ENCODE data around the gene ACOT6.
A peak's percentile ranks its signal among the peaks of the same experiment; 100 is the strongest.

The ACOT6 gene

GRCh38 chr14:73594491-73594890 is 17.8 kb upstream of the ACOT6 start:
- Histone ChIP-seq H3K27me3 (replicated peaks; ENCODE audit: control insufficient read depth, insufficient read depth, low read length, poor library complexity, severe bottlenecking) (no peaks in the 10 kb centered on the region), H3K4me3 (ENCODE audit: insufficient read depth, low read depth, low read length, poor library complexity, severe bottlenecking) (no peak overlapping the region), H3K27ac (ENCODE audit: insufficient read depth, low read length, poor library complexity, severe bottlenecking) (no peak overlapping the region), H3K4me1 (ENCODE audit: control insufficient read depth, insufficient read depth, low read length, poor library complexity, severe bottlenecking) (no peaks in the 10 kb centered on the region), H3K9me3 (ENCODE audit: control insufficient read depth, low read length) (no peaks in the 10 kb centered on the region), H3K36me3 (ENCODE audit: control insufficient read depth, insufficient read depth, low read length) (no peaks in the 10 kb centered on the region)
- DNase-seq, result no peak

GRCh38 chr14:73599499-73599898 is 12.8 kb upstream of the ACOT6 start:
- H3K36me3 ChIP-seq (ENCODE audit: control insufficient read depth, insufficient read depth, low read length), result no peaks in the 10 kb centered on the region
- H3K4me3 ChIP-seq (ENCODE audit: insufficient read depth, low read depth, low read length, poor library complexity, severe bottlenecking), result no peak overlapping the region
- H3K4me1 ChIP-seq (ENCODE audit: control insufficient read depth, insufficient read depth, low read length, poor library complexity, severe bottlenecking), result no peaks in the 10 kb centered on the region
- no peaks in the 10 kb centered on the region for H3K27me3 ChIP-seq (replicated peaks; ENCODE audit: control insufficient read depth, insufficient read depth, low read length, poor library complexity, severe bottlenecking)
- H3K27ac ChIP-seq (ENCODE audit: insufficient read depth, low read length, poor library complexity, severe bottlenecking), result no peak overlapping the region
- no peaks in the 10 kb centered on the region for H3K9me3 ChIP-seq (ENCODE audit: control insufficient read depth, low read length)
- DNase-seq, result no peak

GRCh38 chr14:73602994-73603393 is 9.3 kb upstream of the ACOT6 start:
- H3K4me3 ChIP-seq (ENCODE audit: insufficient read depth, low read depth, low read length, poor library complexity, severe bottlenecking), result no peak overlapping the region
- no peak for DNase-seq
- no peaks in the 10 kb centered on the region for H3K9me3 ChIP-seq (ENCODE audit: control insufficient read depth, low read length)
- H3K27me3 ChIP-seq (replicated peaks; ENCODE audit: control insufficient read depth, insufficient read depth, low read length, poor library complexity, severe bottlenecking), result no peaks in the 10 kb centered on the region
- H3K36me3 ChIP-seq (ENCODE audit: control insufficient read depth, insufficient read depth, low read length), result no peaks in the 10 kb centered on the region
- H3K4me1 ChIP-seq (ENCODE audit: control insufficient read depth, insufficient read depth, low read length, poor library complexity, severe bottlenecking), result no peaks in the 10 kb centered on the region
- no peak overlapping the region for H3K27ac ChIP-seq (ENCODE audit: insufficient read depth, low read length, poor library complexity, severe bottlenecking)

- Histone ChIP-seq H3K27ac (ENCODE audit: insufficient read depth, low read length, poor library complexity, severe bottlenecking) (no peak overlapping the region), H3K9me3 (ENCODE audit: control insufficient read depth, low read length) (no peaks in the 10 kb centered on the region), H3K27me3 (replicated peaks; ENCODE audit: control insufficient read depth, insufficient read depth, low read length, poor library complexity, severe bottlenecking) (no peaks in the 10 kb centered on the region), H3K36me3 (ENCODE audit: control insufficient read depth, insufficient read depth, low read length) (no peaks in the 10 kb centered on the region), H3K4me3 (ENCODE audit: insufficient read depth, low read depth, low read length, poor library complexity, severe bottlenecking) (no peak overlapping the region), H3K4me1 (ENCODE audit: control insufficient read depth, insufficient read depth, low read length, poor library complexity, severe bottlenecking) (no peaks in the 10 kb centered on the region)
- no peak for DNase-seq
Measured at GRCh38 chr14:73606271-73606670, 6.0 kb upstream of the ACOT6 start.

- no peak for DNase-seq
- Histone ChIP-seq H3K27ac (ENCODE audit: insufficient read depth, low read length, poor library complexity, severe bottlenecking) (no peak overlapping the region), H3K27me3 (replicated peaks; ENCODE audit: control insufficient read depth, insufficient read depth, low read length, poor library complexity, severe bottlenecking) (no peaks in the 10 kb centered on the region), H3K36me3 (ENCODE audit: control insufficient read depth, insufficient read depth, low read length) (no peaks in the 10 kb centered on the region), H3K9me3 (ENCODE audit: control insufficient read depth, low read length) (no peaks in the 10 kb centered on the region), H3K4me3 (ENCODE audit: insufficient read depth, low read depth, low read length, poor library complexity, severe bottlenecking) (no peak overlapping the region), H3K4me1 (ENCODE audit: control insufficient read depth, insufficient read depth, low read length, poor library complexity, severe bottlenecking) (peaks cover 2% of the 10 kb centered on the region)
Measured at GRCh38 chr14:73607241-73607640, 5.1 kb upstream of the ACOT6 start.

GRCh38 chr14:73610687-73611086 is 1.6 kb upstream of the ACOT6 start:
- Histone ChIP-seq H3K36me3 (ENCODE audit: control insufficient read depth, insufficient read depth, low read length) (no peaks in the 10 kb centered on the region), H3K27ac (ENCODE audit: insufficient read depth, low read length, poor library complexity, severe bottlenecking) (no peak overlapping the region), H3K9me3 (ENCODE audit: control insufficient read depth, low read length) (no peaks in the 10 kb centered on the region), H3K4me3 (ENCODE audit: insufficient read depth, low read depth, low read length, poor library complexity, severe bottlenecking) (no peak overlapping the region), H3K27me3 (replicated peaks; ENCODE audit: control insufficient read depth, insufficient read depth, low read length, poor library complexity, severe bottlenecking) (no peaks in the 10 kb centered on the region), H3K4me1 (ENCODE audit: control insufficient read depth, insufficient read depth, low read length, poor library complexity, severe bottlenecking) (peaks cover 3% of the 10 kb centered on the region)
- no peak for DNase-seq

GRCh38 chr14:73613046-73613383 is 698 bp downstream of the ACOT6 start:
- H3K4me1 ChIP-seq (ENCODE audit: control insufficient read depth, insufficient read depth, low read length, poor library complexity, severe bottlenecking), result peaks cover 3% of the 10 kb centered on the region
- no peak for DNase-seq
- peak overlapping the region; percentile 76 for H3K4me3 ChIP-seq (ENCODE audit: insufficient read depth, low read depth, low read length, poor library complexity, severe bottlenecking)
- no peaks in the 10 kb centered on the region for H3K27me3 ChIP-seq (replicated peaks; ENCODE audit: control insufficient read depth, insufficient read depth, low read length, poor library complexity, severe bottlenecking)
- peak overlapping the region; percentile 63 for H3K27ac ChIP-seq (ENCODE audit: insufficient read depth, low read length, poor library complexity, severe bottlenecking)
- no peaks in the 10 kb centered on the region for H3K9me3 ChIP-seq (ENCODE audit: control insufficient read depth, low read length)
- no peaks in the 10 kb centered on the region for H3K36me3 ChIP-seq (ENCODE audit: control insufficient read depth, insufficient read depth, low read length)

GRCh38 chr14:73613419-73613963 is 1.2 kb downstream of the ACOT6 start:
- DNase-seq, result no peak
- H3K4me3 ChIP-seq (ENCODE audit: insufficient read depth, low read depth, low read length, poor library complexity, severe bottlenecking), result no peak overlapping the region
- H3K27me3 ChIP-seq (replicated peaks; ENCODE audit: control insufficient read depth, insufficient read depth, low read length, poor library complexity, severe bottlenecking), result no peaks in the 10 kb centered on the region
- H3K36me3 ChIP-seq (ENCODE audit: control insufficient read depth, insufficient read depth, low read length), result no peaks in the 10 kb centered on the region
- peaks cover 3% of the 10 kb centered on the region for H3K4me1 ChIP-seq (ENCODE audit: control insufficient read depth, insufficient read depth, low read length, poor library complexity, severe bottlenecking)
- H3K27ac ChIP-seq (ENCODE audit: insufficient read depth, low read length, poor library complexity, severe bottlenecking), result no peak overlapping the region
- no peaks in the 10 kb centered on the region for H3K9me3 ChIP-seq (ENCODE audit: control insufficient read depth, low read length)

GRCh38 chr14:73616831-73617230 is 4.5 kb downstream of the ACOT6 start:
- Histone ChIP-seq H3K36me3 (ENCODE audit: control insufficient read depth, insufficient read depth, low read length) (no peaks in the 10 kb centered on the region), H3K27ac (ENCODE audit: insufficient read depth, low read length, poor library complexity, severe bottlenecking) (no peak overlapping the region), H3K27me3 (replicated peaks; ENCODE audit: control insufficient read depth, insufficient read depth, low read length, poor library complexity, severe bottlenecking) (no peaks in the 10 kb centered on the region), H3K4me3 (ENCODE audit: insufficient read depth, low read depth, low read length, poor library complexity, severe bottlenecking) (no peak overlapping the region), H3K4me1 (ENCODE audit: control insufficient read depth, insufficient read depth, low read length, poor library complexity, severe bottlenecking) (peaks cover 3% of the 10 kb centered on the region), H3K9me3 (ENCODE audit: control insufficient read depth, low read length) (no peaks in the 10 kb centered on the region)
- no peak for DNase-seq

- H3K9me3 ChIP-seq (ENCODE audit: control insufficient read depth, low read length), result no peaks in the 10 kb centered on the region
- H3K27ac ChIP-seq (ENCODE audit: insufficient read depth, low read length, poor library complexity, severe bottlenecking), result no peak overlapping the region
- H3K4me1 ChIP-seq (ENCODE audit: control insufficient read depth, insufficient read depth, low read length, poor library complexity, severe bottlenecking), result no peaks in the 10 kb centered on the region
- no peaks in the 10 kb centered on the region for H3K27me3 ChIP-seq (replicated peaks; ENCODE audit: control insufficient read depth, insufficient read depth, low read length, poor library complexity, severe bottlenecking)
- no peak for DNase-seq
- no peaks in the 10 kb centered on the region for H3K36me3 ChIP-seq (ENCODE audit: control insufficient read depth, insufficient read depth, low read length)
- no peak overlapping the region for H3K4me3 ChIP-seq (ENCODE audit: insufficient read depth, low read depth, low read length, poor library complexity, severe bottlenecking)
Measured at GRCh38 chr14:73619524-73619923, 7.2 kb downstream of the ACOT6 start.

- DNase-seq, result no peak
- Histone ChIP-seq H3K4me3 (ENCODE audit: insufficient read depth, low read depth, low read length, poor library complexity, severe bottlenecking) (no peak overlapping the region), H3K27me3 (replicated peaks; ENCODE audit: control insufficient read depth, insufficient read depth, low read length, poor library complexity, severe bottlenecking) (no peaks in the 10 kb centered on the region), H3K27ac (ENCODE audit: insufficient read depth, low read length, poor library complexity, severe bottlenecking) (no peak overlapping the region), H3K36me3 (ENCODE audit: control insufficient read depth, insufficient read depth, low read length) (no peaks in the 10 kb centered on the region), H3K9me3 (ENCODE audit: control insufficient read depth, low read length) (no peaks in the 10 kb centered on the region), H3K4me1 (ENCODE audit: control insufficient read depth, insufficient read depth, low read length, poor library complexity, severe bottlenecking) (no peaks in the 10 kb centered on the region)
Measured at GRCh38 chr14:73620268-73620667, 8.0 kb downstream of the ACOT6 start.

Data from effector memory CD4-positive, alpha-beta T cell (primary cell).